GM12873 (cell line): ENCODE measurements around the gene ALAD.

Experiments used
- TF ChIP-seq, protein P1 (sequence below): IDR thresholded peaks from 2 replicates; pipeline ENCODE4 v1.5.1; 2012; ENCODE audit warnings: low read depth, mild to moderate bottlenecking, moderate library complexity, low read length, control low read depth; ENCODE audit not compliant: insufficient read depth; ENCODE audit errors: missing control alignments

ALAD gene

DNA sequence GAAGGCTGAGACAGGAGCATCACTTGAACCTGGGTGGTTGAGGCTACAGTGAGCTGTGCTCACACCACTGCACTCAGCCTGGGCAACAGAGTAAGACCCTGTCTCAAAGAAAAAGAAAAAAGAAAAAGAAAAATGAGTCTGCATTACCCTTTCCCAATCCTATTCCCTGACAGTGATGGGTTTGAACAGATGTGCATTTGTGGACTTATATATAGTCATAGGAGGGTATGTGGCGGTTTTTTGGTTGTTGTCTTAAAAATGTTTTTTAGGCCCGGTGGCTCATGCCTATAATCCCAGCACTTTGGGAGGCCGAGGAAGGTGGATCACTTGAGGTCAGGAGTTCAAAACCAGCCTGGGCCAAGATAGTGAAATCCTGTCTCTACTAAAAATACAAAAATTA lies 37.7 kb downstream of the ALAD start:
- TF ChIP-seq, protein P1, sequence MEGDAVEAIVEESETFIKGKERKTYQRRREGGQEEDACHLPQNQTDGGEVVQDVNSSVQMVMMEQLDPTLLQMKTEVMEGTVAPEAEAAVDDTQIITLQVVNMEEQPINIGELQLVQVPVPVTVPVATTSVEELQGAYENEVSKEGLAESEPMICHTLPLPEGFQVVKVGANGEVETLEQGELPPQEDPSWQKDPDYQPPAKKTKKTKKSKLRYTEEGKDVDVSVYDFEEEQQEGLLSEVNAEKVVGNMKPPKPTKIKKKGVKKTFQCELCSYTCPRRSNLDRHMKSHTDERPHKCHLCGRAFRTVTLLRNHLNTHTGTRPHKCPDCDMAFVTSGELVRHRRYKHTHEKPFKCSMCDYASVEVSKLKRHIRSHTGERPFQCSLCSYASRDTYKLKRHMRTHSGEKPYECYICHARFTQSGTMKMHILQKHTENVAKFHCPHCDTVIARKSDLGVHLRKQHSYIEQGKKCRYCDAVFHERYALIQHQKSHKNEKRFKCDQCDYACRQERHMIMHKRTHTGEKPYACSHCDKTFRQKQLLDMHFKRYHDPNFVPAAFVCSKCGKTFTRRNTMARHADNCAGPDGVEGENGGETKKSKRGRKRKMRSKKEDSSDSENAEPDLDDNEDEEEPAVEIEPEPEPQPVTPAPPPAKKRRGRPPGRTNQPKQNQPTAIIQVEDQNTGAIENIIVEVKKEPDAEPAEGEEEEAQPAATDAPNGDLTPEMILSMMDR: no peak

DNA sequence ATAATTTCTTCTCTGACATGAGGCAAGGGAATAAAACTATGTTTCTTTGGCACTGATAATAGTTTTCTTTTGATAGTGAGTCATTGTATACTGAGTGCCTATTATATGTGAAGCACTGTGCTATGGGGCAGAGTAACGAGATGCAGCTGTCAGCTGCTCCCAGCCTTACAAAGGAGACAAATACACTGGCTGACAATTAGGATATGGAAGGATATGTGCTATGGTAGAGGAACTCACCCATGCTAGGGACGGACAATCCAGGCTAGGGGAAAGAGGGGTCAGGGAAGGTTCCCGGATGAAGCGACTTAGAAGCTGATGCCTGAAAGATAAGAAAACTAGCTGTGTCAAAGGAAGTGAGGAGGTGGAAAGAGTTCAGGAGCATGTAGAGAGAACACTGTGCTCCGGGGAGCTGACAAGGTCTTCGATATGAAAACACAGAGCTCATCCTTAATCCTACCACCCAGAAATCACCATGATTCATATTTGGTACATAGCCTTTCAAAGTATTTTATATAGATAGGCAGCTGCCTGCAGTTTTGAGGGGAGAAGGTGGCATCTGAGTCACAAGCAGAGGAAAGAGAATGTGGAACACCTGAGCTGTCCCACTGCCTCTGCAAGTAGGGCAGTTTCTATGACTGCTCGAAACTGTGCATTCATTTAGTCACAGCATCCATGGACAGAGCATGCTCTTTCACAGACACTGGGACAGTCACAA lies 39.6 kb downstream of the ALAD start:
- TF ChIP-seq, protein P1: no peak

DNA sequence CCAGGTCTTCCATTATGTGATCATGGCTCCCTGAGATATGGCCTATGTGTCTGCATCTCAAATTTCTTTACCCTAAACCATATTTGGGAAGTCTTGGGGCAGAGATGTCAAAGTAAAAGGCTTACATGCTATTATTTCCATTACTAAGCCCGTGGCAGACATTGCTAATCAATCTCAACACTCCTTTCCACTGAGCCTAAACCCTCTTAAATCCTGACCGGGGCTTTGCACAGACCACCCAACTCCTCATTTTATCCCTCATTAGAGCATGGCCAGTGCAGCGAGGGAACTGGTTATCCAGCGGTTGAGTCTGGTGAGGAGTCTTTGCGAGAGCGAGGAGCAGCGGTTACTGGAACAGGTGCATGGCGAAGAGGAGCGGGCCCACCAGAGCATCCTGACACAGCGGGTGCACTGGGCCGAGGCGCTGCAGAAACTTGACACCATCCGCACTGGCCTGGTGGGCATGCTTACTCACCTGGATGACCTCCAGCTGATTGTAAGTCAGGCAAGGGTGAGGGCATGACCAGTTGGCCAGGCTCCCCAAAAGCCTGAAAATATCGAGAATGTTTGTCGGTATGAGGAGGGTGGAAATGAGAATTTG lies 40.7 kb downstream of the ALAD start:
- TF ChIP-seq, protein P1: no peak

DNA sequence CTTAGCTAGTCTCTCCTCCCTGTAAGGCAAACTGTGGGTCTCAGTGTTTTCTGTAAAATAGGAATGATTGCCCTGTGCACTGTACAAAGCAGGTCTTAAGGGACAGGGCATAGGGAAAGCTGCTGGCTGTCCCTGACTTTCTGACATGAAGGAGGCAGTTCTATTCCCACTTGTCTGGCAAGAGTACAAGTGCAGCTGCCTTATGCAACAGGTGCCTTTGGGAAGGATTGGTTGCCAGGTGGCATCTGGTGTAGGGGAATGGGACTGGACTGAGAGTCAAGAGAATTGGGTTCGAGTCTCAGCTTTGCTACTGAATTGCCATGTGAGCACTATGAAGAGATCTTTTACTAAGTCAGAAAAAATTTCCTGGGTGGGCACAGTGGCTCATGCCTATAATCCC lies 41.7 kb downstream of the ALAD start:
- TF ChIP-seq, protein P1: no peak

DNA sequence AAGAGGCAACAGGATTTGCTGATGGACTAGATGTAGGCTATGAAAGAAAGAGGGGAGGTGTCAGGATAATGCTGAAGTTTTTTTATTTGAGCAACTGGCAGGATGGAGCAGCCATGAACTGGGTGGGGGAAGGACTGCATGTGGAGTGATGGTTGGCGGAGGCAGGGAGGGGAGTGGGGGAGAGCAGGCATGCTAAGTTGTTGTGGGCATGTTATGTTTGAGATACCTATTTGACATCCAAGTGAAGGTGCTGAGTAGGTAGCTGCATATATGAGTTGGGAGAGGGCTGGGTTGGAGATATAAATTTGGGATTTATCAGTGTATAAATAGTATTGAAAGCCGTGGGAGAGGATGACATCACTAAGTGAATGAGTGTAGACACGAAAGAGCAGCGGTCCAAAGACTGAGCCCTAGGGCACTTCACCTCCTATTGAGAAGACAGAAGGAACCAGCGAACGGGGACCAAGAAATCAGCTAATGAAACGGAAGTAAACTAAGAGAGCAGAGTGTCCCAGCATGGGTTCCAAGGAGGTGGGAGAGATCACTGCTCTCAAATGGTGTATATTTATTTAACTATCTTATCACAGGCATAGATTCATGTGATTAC lies 44.3 kb downstream of the ALAD start:
- TF ChIP-seq, protein P1: no peak

DNA sequence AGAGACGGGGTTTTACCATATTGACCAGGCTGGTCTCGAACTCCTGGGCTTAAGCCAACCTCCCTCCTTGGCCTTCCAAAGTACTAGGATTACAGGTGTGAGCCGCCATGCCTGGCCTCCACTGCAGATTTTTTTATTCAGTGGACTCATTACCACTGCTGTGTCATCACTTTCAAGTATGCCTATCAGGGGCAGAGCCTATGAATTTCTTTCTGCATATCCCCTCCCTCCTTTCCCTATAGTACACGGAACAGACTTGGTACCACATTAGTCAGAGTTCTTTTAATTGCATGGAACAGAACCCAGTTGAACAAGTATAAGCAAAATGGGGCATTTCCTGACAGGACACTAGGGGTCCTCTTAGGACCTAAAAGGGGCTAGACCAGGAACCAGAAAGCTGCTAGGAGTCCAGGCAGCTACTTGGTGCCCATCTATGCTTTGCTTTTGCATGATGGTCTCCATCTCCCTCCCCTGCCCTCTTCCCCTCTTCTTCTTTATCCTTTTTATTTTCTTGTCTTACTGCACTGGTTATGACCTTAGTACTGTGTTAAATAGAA lies 46.0 kb downstream of the ALAD start:
- TF ChIP-seq, protein P1: peak; percentile 8

DNA sequence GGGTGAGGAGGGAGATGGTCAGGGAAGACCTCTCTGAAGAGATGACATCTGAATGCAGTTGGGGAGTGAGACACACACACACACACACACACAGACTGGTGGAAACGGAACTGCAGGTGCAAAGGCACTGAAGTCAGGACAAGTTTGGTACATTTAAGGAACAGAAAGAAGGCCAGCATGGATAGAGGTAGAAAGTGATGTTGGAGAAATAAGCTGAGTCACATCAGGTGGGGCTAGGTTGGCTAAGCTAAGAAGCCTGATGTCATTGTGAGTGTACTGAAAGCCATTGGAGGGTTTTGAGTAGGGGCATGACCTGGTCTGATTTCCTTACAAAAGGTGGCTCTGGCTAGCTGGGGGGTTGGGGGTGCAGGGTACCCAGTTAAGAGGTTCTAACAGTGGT lies 48.7 kb downstream of the ALAD start:
- TF ChIP-seq, protein P1: no peak
